ENCODE results near the gene LDLRAD4.

- TF ChIP-seq CTCF (IDR thresholded peaks at IDR 0.05) = no peak
- no peak for TF ChIP-seq EZH2 (IDR thresholded peaks at IDR 0.05; ENCODE audit: borderline replicate concordance, insufficient read depth, low read depth, low read length, poor library complexity, severe bottlenecking)
These were observed 263.5 kb downstream of the LDLRAD4 start for GRCh38 chr18:13481820-13482617.
